Mononuclear cell (primary cell): Measurements from ENCODE around the gene OR5AP2. TPM values are rescaled to one million over a fixed set of nuclear protein-coding genes. Genes with fewer than 3 reads are reported as not detected.

ENCODE experiments used
- total RNA-seq: library from RNA; depleted of rRNA; stranded (reverse); fragments of >200 nt; gene quantifications from one replicate; pipeline ENCODE4 v1.2.3, GENCODE V29; 2012

OR5AP2 gene
- total RNA-seq, 1 donor, result not detected

Other genes starting within 250 kb of the OR5AP2 start
- gene OR5AL1, start 229.7 kb downstream of the OR5AP2 start, total RNA-seq, result not detected
- not detected for gene OR5M3, start 169.1 kb downstream of the OR5AP2 start, total RNA-seq
- gene OR5M8, start 151.1 kb downstream of the OR5AP2 start, total RNA-seq, result not detected
- gene OR5M11, start 99.2 kb downstream of the OR5AP2 start, total RNA-seq, result not detected
- not detected for gene OR5M10, start 64.7 kb downstream of the OR5AP2 start, total RNA-seq
- gene OR5M1, start 27.6 kb downstream of the OR5AP2 start, total RNA-seq, result not detected
- gene OR5AR1, start 21.2 kb upstream of the OR5AP2 start, total RNA-seq, result not detected
- not detected for gene OR9G1, start 56.7 kb upstream of the OR5AP2 start, total RNA-seq
- not detected for gene OR9G4, start 106.3 kb upstream of the OR5AP2 start, total RNA-seq